HepG2 (cell line): ENCODE measurements around the gene CHCHD5. TPM values are rescaled to one million over a fixed set of nuclear protein-coding genes. Genes with fewer than 3 reads are reported as not detected.
"Not testable (repeated sequence)": the region's sequence is repeated elsewhere in the genome, so short reads cannot be mapped to it uniquely, and the experiment has no call there.

ENCODE experiments used
- ATAC-seq: fragments of 200-7000 bp; cut with Tn5 transposase; 3 replicates; pipeline ENCODE4 v1.9.1; 2020; ENCODE audit warnings: mild to moderate bottlenecking, moderate library complexity
- BruUV-seq: library from RNA; stranded (reverse); fragments of 400-500 nt; replicated peaks from 2 replicates; lab custom pipeline; 2021; lab: Mats Ljungman, UMichigan
- CTCF ChIA-PET: fragments of 300-600 bp; formaldehyde crosslinking; extraction: SDS; loops from one replicate; lab custom pipeline; 2021; ENCODE audit warnings: low total read pairs, inconsistent platforms, low intra/inter-chr PET ratio; lab: Yijun Ruan, JAX
- POLR2A ChIA-PET: fragments of 350-600 bp; sonication (Branson Sonifier 250); formaldehyde crosslinking; loops from one replicate; lab custom pipeline; 2020; ENCODE audit warnings: antibody characterized with exemption, inconsistent platforms; lab: Yijun Ruan, JAX
- DNase-seq: peaks from one replicate; pipeline ENCODE4 v3.0.0-alpha.2; 2015; ENCODE audit warnings: low spot score
- FAIRE-seq: peaks from 3 replicates; lab custom pipeline; 2011; peaks lifted over from hg19 to GRCh38; lab: Jason Lieb, UNC
- H2AFZ ChIP-seq: one replicate; pipeline ENCODE4 v1.6.1; 2011; ENCODE audit warnings: low read length, inconsistent platforms
- H3K27ac ChIP-seq: fragments of 300-600 bp; 3 replicates; pipeline ENCODE4 v1.8.0; 2011; ENCODE audit warnings: mixed run types, mild to moderate bottlenecking, mixed read lengths, low read length, inconsistent platforms; ENCODE audit not compliant: insufficient read depth; ENCODE audit errors: extremely low read length
- H3K27me3 ChIP-seq, 2 experiments: fragments of 200-600 bp in 1 of 2; 2 replicates in 1 of 2; 3 replicates in 1 of 2; pipeline versions ENCODE4 v1.6.0 to v1.8.0; 2011; ENCODE audit warnings: low read length in 2 of 2, mild to moderate bottlenecking in 2 of 2, moderate library complexity in 2 of 2, inconsistent platforms in 1 of 2; ENCODE audit not compliant: insufficient read depth in 2 of 2, control insufficient read depth in 1 of 2
- H3K36me3 ChIP-seq, 2 experiments: fragments of 200-600 bp in 1 of 2; replicated peaks in 1 of 2; 2 replicates in 1 of 2; 3 replicates in 1 of 2; pipeline versions ENCODE4 v1.5.1 to v1.8.0; 2011; ENCODE audit warnings: low read length in 2 of 2, inconsistent platforms in 1 of 2; ENCODE audit not compliant: insufficient read depth in 2 of 2, control insufficient read depth in 1 of 2
- H3K4me1 ChIP-seq: 2 replicates; pipeline ENCODE4 v1.5.1; 2012; ENCODE audit warnings: low read length, inconsistent platforms; ENCODE audit not compliant: insufficient read depth
- H3K4me2 ChIP-seq: 2 replicates; pipeline ENCODE4 v1.6.0; 2011; ENCODE audit warnings: low read depth, low read length, inconsistent platforms
- H3K4me3 ChIP-seq, 3 experiments: fragments of 200-600 bp in 1 of 3; sonication (generic), shearing (Covaris generic) in 1 of 3; replicated peaks in 1 of 3; 2 replicates each; pipeline ENCODE4 v1.5.1; 2011 to 2016; ENCODE audit warnings: low read length in 3 of 3, inconsistent platforms in 2 of 3, low read depth in 2 of 3, mild to moderate bottlenecking in 2 of 3, control low read depth in 1 of 3, mixed read lengths in 1 of 3; ENCODE audit not compliant: insufficient read depth in 1 of 3
- H3K79me2 ChIP-seq: one replicate; pipeline ENCODE4 v1.6.1; 2011; ENCODE audit warnings: low read length, inconsistent platforms; ENCODE audit not compliant: insufficient read depth
- H3K9ac ChIP-seq: 2 replicates; pipeline ENCODE4 v1.6.0; 2011; ENCODE audit warnings: mild to moderate bottlenecking, low read depth, low read length, inconsistent platforms; ENCODE audit not compliant: insufficient read depth
- H3K9me3 ChIP-seq: 2 replicates; pipeline ENCODE4 v1.5.1; 2012; ENCODE audit warnings: mild to moderate bottlenecking, low read length
- H4K20me1 ChIP-seq: 2 replicates; pipeline ENCODE4 v1.6.0; 2011; ENCODE audit warnings: inconsistent platforms, mild to moderate bottlenecking, low read length, moderate library complexity; ENCODE audit not compliant: insufficient read depth
- CBX2 ChIP-seq, 2 experiments: fragments of 200-600 bp in 1 of 2; sonication (generic); formaldehyde crosslinking in 1 of 2; IDR thresholded peaks; 2 replicates each; pipeline versions ENCODE4 v1.7.0 to v1.8.1; 2018 to 2022; ENCODE audit warnings: low read depth in 2 of 2, low read length in 1 of 2, mild to moderate bottlenecking in 1 of 2, missing genetic modification reagents in 1 of 2
- CCAR2 ChIP-seq: fragments of 200-400 bp; formaldehyde crosslinking; optimal IDR thresholded peaks from 2 replicates; pipeline ENCODE3; 2018; ENCODE audit warnings: low read depth, mild to moderate bottlenecking, low read length, moderate library complexity
- CCDC6 ChIP-seq: sonication (generic); formaldehyde crosslinking; IDR thresholded peaks from 2 replicates; pipeline ENCODE4 v1.8.1; 2022; ENCODE audit warnings: mild to moderate bottlenecking, missing genetic modification reagents, moderate library complexity
- JARID2 ChIP-seq: sonication (generic); formaldehyde crosslinking; IDR thresholded peaks from 2 replicates; pipeline ENCODE4 v1.8.1; 2023; ENCODE audit warnings: missing genetic modification reagents, inconsistent platforms; ENCODE audit not compliant: insufficient replicate concordance
- MAFF ChIP-seq: IDR thresholded peaks from 2 replicates; pipeline ENCODE4 v1.6.1; 2011; ENCODE audit warnings: low read depth, low read length, improper control_type of control experiment
- MAFK ChIP-seq, 2 experiments: IDR thresholded peaks in 1 of 2; conservative IDR thresholded peaks in 1 of 2; 2 replicates each; pipeline ENCODE4 v1.6.1; 2011; ENCODE audit warnings: improper control_type of control experiment in 2 of 2, low read length in 2 of 2
- TFDP2 ChIP-seq: sonication (generic); formaldehyde crosslinking; IDR thresholded peaks from 2 replicates; pipeline ENCODE4 v1.4.0; 2020; ENCODE audit warnings: missing genetic modification reagents
- ZNF761 ChIP-seq: sonication (generic); formaldehyde crosslinking; conservative IDR thresholded peaks from 2 replicates; pipeline ENCODE4 v1.4.0; 2020; ENCODE audit warnings: mild to moderate bottlenecking, missing genetic modification reagents
- whole genome bisulfite sequencing: methylation state at CpG from one replicate; pipeline ENCODE4 v1.1.6; 2017; ENCODE audit warnings: low lambda C conversion rate; 5-methylcytosine and 5-hydroxymethylcytosine counted together
- in situ Hi-C: cut with HindIII; loops from 2 replicates; pipeline ENCODE4 v1.10.0; 2017; ENCODE audit warnings: low pct_unique_long_range_greater_than_20kb; ENCODE audit not compliant: extremely low pct_ligation_motif_present
- intact Hi-C: fragments of 100-400 bp; cut with micrococcal nuclease; formaldehyde crosslinking; loops from one replicate; pipeline ENCODE4 v1.10.0; 2022; ENCODE audit not compliant: unreplicated experiment
- polyA plus RNA-seq, 8 experiments: library from polyadenylated mRNA; depleted of rRNA in 3 of 8; stranded (reverse) in 7 of 8; unstranded in 1 of 8; fragments of >200 nt; fragmentation: Illumina TruSeq in 4 of 8; extraction: Trizol in 4 of 8; gene quantifications; 2 replicates each; pipeline versions ENCODE4 v1.2.1 to v1.2.3, GENCODE V29; 2011 to 2016; ENCODE audit warnings: low read depth in 4 of 8, missing spikeins in 1 of 8, mixed read lengths in 1 of 8; ENCODE audit not compliant: insufficient read depth in 1 of 8
- total RNA-seq, 5 experiments: library from RNA; depleted of rRNA; stranded (reverse); fragments of >200 nt; fragmentation: Illumina TruSeq; extraction: Trizol; gene quantifications; 2 replicates each; pipeline ENCODE4 v1.2.3, GENCODE V29; 2016; ENCODE audit warnings: low read depth in 1 of 5

Gene CHCHD5
- total and polyA plus RNA-seq, 2 of the 13 experiments (the other 11 are each of a cell fraction or from before 2014, with no cell fraction given): 19.0 to 23.9 TPM

GRCh38 chr2:112606547-112606946 lies 22.1 kb downstream of the CHCHD5 start (continued):
- TF ChIP-seq ZNF761 (CRISPR knock-in tag): no peak
- no peak for TF ChIP-seq JARID2 (CRISPR knock-in tag)
- no peak for TF ChIP-seq CCDC6
- no peak for TF ChIP-seq CBX2 (IDR thresholded peaks at IDR 0.05; ENCODE audit: low read depth, low read length)
- TF ChIP-seq CBX2 (CRISPR knock-in tag; IDR thresholded peaks at IDR 0.05; ENCODE audit: low read depth): no peak
- TF ChIP-seq, all 625 proteins: peak for 0

GRCh38 chr2:112607680-112608438 lies 23.4 kb downstream of the CHCHD5 start:
- Histone ChIP-seq H3K9me3 (no peaks in the 10 kb centered on the region), H2AFZ (no peak overlapping the region), H3K27me3 (peaks cover 0 to 3% of the 10 kb centered on the region in 2 experiments; a peak in 1 of 5 replicates), H3K79me2 (no peaks in the 10 kb centered on the region), H3K27ac (no peak overlapping the region), H3K4me1 (peaks cover 19% of the 10 kb centered on the region), H4K20me1 (no peaks in the 10 kb centered on the region), H3K36me3 (no peaks in the 10 kb centered on the region), H3K9ac (no peak overlapping the region), H3K4me2 (no peak overlapping the region), H3K4me3 (no peak overlapping the region)
- 32% methylated on average over 8 of the region's 8 CpGs for WGBS
- ChIA-PET POLR2A (no interaction called here), CTCF (no interaction called here)
- TF ChIP-seq TFDP2 (CRISPR knock-in tag): no peak
- TF ChIP-seq CCAR2: no peak
- peak; percentile 26; the same call in 1 of the 2 replicates for TF ChIP-seq MAFF
- TF ChIP-seq MAFK (conservative IDR thresholded peaks at IDR 0.05 in 1 of 2, IDR thresholded peaks at IDR 0.05 in 1 of 2; ENCODE audit: low read length in 2 of 2): peak; percentile 22 to 49; a peak in 2 of 4 replicates
- ATAC-seq (no peak), DNase-seq (no peak), FAIRE-seq (no peak)
- in situ Hi-C loops: no loop called here
- intact Hi-C loops: no loop called here
- BruUV-seq: no TSS peak

GRCh38 chr2:112609320-112609719 lies 24.9 kb downstream of the CHCHD5 start:
- BruUV-seq, intact Hi-C loops: not testable (repeated sequence)

More at GRCh38 chr2:112609320-112609719, 24.9 kb downstream of the CHCHD5 start:
- H3K36me3 ChIP-seq, ATAC-seq, H3K4me2 ChIP-seq, CTCF ChIA-PET, H3K4me3 ChIP-seq, in situ Hi-C loops, H3K9ac ChIP-seq, H2AFZ ChIP-seq, H4K20me1 ChIP-seq, H3K9me3 ChIP-seq, H3K79me2 ChIP-seq, H3K27me3 ChIP-seq, DNase-seq, FAIRE-seq, POLR2A ChIA-PET, H3K27ac ChIP-seq: not testable (repeated sequence)
- H3K4me1 ChIP-seq: peaks cover 23% of the 10 kb centered on the region
- 86% methylated on average over 4 of the region's 4 CpGs for WGBS
